Amniotic epithelial cell (primary cell): ENCODE measurements around the gene TUBGCP6.
A peak's percentile ranks its signal among the peaks of the same experiment; 100 is the strongest.

Source experiments
- DNase-seq: peaks from one replicate; pipeline ENCODE4 v3.0.0-alpha.2; 2010; ENCODE audit warnings: low read depth

Gene TUBGCP6, protein sequence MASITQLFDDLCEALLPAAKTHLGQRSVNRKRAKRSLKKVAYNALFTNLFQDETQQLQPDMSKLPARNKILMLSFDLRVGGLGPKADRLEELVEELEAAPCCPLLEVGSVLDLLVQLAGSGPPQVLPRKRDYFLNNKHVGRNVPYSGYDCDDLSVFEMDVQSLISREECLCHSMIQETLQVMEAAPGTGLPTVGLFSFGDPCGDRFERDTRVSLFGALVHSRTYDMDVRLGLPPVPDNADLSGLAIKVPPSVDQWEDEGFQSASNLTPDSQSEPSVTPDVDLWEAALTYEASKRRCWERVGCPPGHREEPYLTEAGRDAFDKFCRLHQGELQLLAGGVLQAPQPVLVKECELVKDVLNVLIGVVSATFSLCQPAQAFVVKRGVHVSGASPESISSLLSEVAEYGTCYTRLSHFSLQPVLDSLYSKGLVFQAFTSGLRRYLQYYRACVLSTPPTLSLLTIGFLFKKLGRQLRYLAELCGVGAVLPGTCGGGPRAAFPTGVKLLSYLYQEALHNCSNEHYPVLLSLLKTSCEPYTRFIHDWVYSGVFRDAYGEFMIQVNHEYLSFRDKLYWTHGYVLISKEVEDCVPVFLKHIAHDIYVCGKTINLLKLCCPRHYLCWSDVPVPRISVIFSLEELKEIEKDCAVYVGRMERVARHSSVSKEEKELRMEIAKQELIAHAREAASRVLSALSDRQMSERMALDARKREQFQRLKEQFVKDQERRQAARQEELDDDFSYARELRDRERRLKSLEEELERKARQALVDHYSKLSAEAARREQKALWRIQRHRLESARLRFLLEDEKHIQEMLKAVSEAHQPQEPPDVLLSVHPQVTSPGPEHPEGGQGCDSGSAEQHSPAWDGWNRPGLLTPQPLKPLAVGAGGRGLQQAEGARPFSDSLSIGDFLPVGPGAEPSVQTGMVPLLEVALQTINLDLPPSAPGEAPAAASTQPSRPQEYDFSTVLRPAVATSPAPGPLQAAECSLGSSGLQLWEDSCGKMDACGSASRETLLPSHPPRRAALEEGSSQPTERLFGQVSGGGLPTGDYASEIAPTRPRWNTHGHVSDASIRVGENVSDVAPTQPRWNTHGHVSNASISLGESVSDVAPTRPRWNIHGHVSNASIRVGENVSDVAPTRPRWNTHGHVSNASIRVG (N-terminal part only)

GRCh38 chr22:50244420-50245213 lies at the start of gene TUBGCP6:
TUBGCP6 (minus strand) TSS chr22:50245023; CDS start chr22:50244459, 564 bp downstream.
- DNase-seq, result peak; percentile 89

DNA sequence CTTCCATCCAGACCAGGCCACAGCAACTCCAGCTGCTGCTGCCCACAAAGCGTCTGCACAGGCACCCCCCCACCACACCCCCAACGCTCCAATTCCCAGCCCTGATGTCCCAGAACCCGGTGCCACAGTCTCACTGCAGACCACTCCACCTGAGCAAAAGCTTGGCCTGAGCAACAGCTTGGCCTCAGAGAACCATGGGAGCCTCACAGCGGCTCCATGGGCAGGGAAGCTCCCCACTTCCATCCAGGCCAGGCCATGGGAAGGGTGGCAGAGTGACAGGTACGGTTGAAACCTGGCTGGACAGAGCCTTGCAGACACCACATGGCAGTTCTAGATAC lies 49.5 kb upstream of the TUBGCP6 start:
- DNase-seq, result no peak

DNA sequence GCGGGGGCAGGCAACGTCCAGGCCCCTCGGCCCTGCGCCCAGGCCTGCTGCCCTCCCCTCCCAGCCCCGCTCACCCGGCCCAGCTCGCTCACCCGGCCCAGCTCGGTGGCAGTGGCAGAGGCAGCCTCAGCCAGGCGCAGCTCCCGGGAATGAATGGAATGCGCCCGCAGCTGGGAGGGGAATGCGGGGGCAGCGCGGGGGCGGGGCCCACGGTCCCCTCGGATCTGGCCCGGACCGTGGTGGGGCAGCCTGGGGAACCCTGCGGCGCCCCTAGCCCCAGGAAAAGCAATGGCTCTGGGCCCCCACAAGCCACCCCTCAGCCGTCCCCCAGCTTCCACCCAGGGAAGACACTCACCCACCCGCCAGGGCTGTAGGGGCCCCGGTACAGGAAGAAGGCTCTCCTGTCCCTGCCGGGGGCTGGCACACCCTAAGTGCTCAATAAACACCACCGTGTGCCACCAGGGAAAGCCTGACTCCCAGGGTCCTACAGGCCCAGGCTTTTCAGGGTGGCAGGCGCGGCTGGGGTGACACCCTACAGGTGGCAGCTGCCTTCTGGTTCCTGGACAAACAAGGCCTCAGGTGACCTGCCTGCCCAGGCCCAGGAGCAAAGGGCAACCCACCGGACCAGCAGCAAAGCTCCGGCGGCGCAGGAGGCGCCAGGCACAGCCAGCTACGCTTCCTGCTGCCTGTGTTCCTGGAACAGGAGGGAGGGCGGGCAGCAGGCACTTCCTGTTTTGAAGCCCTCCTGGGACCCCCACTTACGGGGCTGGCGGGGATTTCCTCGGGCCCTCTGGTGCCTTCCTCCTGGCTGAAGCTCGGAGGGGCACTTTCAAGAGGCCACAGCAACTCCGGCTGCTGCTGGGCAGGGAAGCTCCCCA lies 48.9 kb upstream of the TUBGCP6 start:
- peak; percentile 84 for DNase-seq

- DNase-seq, result peak; percentile 48
These were observed 48.0 kb upstream of the TUBGCP6 start for GRCh38 chr22:50292643-50293440.

GRCh38 chr22:50289942-50290630 lies 45.3 kb upstream of the TUBGCP6 start:
- DNase-seq, result no peak

GRCh38 chr22:50289151-50289941 lies 44.5 kb upstream of the TUBGCP6 start:
- DNase-seq, result no peak

- no peak for DNase-seq
These were observed 42.9 kb upstream of the TUBGCP6 start for GRCh38 chr22:50287731-50288130.

GRCh38 chr22:50286701-50287318 lies 42.0 kb upstream of the TUBGCP6 start:
- no peak for DNase-seq

DNA sequence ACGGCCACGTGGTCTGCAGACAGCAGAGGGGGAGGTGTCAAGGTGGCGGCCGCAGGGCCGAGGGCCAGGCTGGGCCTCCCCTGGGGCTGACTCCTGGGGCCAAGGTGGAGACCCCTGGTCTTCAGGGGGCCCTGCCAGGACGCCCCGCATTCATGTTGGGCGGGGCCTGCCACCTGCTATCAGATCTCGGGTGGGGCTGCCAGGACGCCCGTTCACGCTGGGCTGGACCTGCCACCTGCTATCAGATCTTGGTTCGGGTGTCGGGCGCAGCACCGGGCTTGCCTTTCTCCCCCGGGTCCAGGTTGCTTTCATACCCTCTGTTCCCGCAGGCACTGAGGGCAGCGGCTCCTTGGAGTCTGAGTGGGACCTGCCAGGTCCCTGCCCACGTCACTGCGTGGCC lies 41.5 kb upstream of the TUBGCP6 start:
- no peak for DNase-seq

- no peak for DNase-seq
These were observed 40.9 kb upstream of the TUBGCP6 start for GRCh38 chr22:50285568-50286229.

GRCh38 chr22:50284479-50284878 lies 39.7 kb upstream of the TUBGCP6 start:
- no peak for DNase-seq

DNA sequence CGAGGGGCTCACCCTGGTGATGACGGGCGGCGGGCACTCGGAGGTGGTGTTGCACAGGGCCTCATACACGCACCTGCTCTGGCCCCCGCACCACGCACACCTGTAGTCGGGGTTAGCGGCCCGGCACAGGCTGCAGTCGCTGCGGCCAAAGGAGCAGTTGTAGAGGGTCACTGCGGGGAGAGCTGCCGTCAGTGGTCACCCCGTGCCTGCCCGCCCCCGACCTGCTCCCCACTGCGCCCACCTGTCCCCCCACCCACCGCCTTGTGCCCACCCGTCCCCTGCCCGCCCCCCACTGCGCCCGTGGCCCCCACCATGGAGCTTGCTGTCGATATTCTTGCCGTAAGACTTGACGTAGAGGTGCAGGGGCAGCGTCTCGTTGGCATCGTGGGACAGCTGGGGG lies 39.0 kb upstream of the TUBGCP6 start:
- no peak for DNase-seq

GRCh38 chr22:50282361-50283155 lies 37.7 kb upstream of the TUBGCP6 start:
- peak; percentile 86 for DNase-seq

DNA sequence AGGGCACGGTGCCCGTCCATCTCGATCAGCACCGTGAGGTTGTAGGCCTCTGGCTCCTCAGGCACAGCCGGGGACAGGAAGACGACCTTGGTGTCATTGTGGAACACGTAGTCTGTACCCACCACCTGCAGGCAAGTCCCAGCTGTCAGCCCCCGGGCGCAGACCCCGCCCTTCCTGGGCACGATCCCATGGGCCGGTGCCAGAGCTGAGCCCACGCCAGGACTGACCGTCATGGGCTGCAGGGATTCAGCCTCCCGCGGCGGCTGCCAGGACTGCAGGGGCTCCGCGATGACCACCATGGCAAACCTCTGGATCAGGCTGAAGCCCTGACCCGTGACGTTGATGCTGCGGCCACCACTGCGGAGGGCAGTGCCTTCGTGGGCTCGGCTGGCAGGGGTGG lies 37.1 kb upstream of the TUBGCP6 start:
- DNase-seq, result no peak

DNA sequence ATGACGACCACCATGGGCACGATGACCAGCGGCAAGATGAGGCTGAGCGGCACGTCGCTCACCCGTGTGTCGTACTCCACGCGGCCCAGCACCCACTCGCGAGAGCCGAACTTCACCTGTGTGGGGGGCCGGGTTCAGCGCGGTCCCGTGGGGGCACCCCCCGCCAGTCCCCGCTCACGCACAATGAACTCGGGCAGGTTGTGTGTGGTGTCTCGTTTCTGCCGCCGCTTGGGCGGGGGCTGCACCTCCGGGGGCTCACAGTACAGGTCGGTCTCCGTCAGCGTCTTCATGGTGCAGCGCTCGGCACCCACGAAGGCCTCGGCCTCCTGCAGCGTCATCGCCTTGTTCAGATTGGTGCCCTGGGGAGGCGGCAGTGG lies 36.5 kb upstream of the TUBGCP6 start:
- no peak for DNase-seq

GRCh38 chr22:50280708-50281383 lies 36.0 kb upstream of the TUBGCP6 start:
- DNase-seq, result no peak
